AG10803 (cell line): ENCODE data around the gene PHF23.

Source experiments
- DNase-seq: peaks from one replicate; pipeline ENCODE4 v3.0.0; 2010; ENCODE audit warnings: low read depth
- H3K4me3 ChIP-seq: 2 replicates; pipeline ENCODE4 v1.5.1; 2011; ENCODE audit warnings: mild to moderate bottlenecking, low read length, control low read depth
- CTCF ChIP-seq: conservative IDR thresholded peaks from 2 replicates; pipeline ENCODE4 v1.5.1; 2011; ENCODE audit warnings: mild to moderate bottlenecking, low read length, control low read depth, inconsistent platforms

The PHF23 gene

GRCh38 chr17:7218166-7218565, 21.1 kb downstream of the PHF23 start:
- DNase-seq: no peak
- peak overlapping the region; percentile 72; the same call in 1 of the 2 replicates for H3K4me3 ChIP-seq
- TF ChIP-seq CTCF: no peak

GRCh38 chr17:7217113-7217987, 21.9 kb downstream of the PHF23 start:
- peak overlapping the region; percentile 72 for H3K4me3 ChIP-seq
- no peak for TF ChIP-seq CTCF
- DNase-seq: peak; percentile 75

- H3K4me3 ChIP-seq: peak overlapping the region; percentile 72
- no peak for TF ChIP-seq CTCF
- DNase-seq: no peak
Measured at GRCh38 chr17:7216242-7217112, 22.8 kb downstream of the PHF23 start.

GRCh38 chr17:7215652-7216180, 23.5 kb downstream of the PHF23 start:
- TF ChIP-seq CTCF: no peak
- DNase-seq: no peak
- peak overlapping the region; percentile 72 for H3K4me3 ChIP-seq

GRCh38 chr17:7215136-7215638, 24.1 kb downstream of the PHF23 start:
- DNase-seq: no peak
- peak overlapping the region; percentile 68 for H3K4me3 ChIP-seq
- TF ChIP-seq CTCF: no peak

- peak; percentile 69 for TF ChIP-seq CTCF
- DNase-seq: peak; percentile 95
- peak overlapping the region; percentile 68 for H3K4me3 ChIP-seq
Measured at GRCh38 chr17:7214300-7215135, 24.7 kb downstream of the PHF23 start.
